Measurements from ENCODE around the gene RPS6KB1.

GRCh38 chr17:59950049-59950448 is 57.1 kb downstream of the RPS6KB1 start:
- no peak for TF ChIP-seq CTCF (IDR thresholded peaks at IDR 0.05; ENCODE audit: insufficient read depth, low read length)
- TF ChIP-seq REST (IDR thresholded peaks at IDR 0.05; ENCODE audit: insufficient replicate concordance, low read depth), result no peak
- TF ChIP-seq POLR2AphosphoS5 (IDR thresholded peaks at IDR 0.05; ENCODE audit: low read depth), result no peak
